DOHH2 (cell line): Measurements from ENCODE around the gene MBD3.

Experiments
- EZH2phosphoT487 ChIP-seq: fragments of 200-600 bp; sonication (generic); IDR thresholded peaks from 2 replicates; pipeline ENCODE4 v1.6.1; 2017; ENCODE audit warnings: borderline replicate concordance, mild to moderate bottlenecking, antibody characterized with exemption, low read length, moderate library complexity, mixed read lengths
- TF ChIP-seq, protein P1 (sequence below): fragments of 200-600 bp; sonication (generic); IDR thresholded peaks from one replicate; pipeline ENCODE4 v1.5.1; 2014; ENCODE audit warnings: antibody characterized with exemption, mild to moderate bottlenecking, low read depth, low read length; ENCODE audit not compliant: poor library complexity, severe bottlenecking

DNA sequence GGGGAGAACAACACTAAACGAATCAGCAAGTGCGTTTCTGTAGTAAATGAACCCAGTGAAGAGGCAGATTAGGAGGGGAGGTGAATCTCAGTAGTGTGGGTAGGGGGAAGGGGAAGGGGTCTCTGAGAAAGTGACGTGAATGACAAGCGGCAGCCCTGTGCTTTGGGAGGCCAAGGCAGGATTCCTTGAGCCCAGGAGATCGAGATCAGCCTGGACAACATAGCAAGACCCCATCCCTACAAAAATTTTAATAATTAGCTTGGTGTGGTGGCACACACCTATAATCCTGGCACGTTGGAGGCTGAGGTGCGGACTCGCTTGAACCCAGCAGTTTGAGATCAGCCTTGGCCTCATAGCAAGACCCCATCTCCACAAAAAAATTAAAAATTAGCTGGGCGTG lies 60.7 kb downstream of the MBD3 start:
- TF ChIP-seq, protein P1, sequence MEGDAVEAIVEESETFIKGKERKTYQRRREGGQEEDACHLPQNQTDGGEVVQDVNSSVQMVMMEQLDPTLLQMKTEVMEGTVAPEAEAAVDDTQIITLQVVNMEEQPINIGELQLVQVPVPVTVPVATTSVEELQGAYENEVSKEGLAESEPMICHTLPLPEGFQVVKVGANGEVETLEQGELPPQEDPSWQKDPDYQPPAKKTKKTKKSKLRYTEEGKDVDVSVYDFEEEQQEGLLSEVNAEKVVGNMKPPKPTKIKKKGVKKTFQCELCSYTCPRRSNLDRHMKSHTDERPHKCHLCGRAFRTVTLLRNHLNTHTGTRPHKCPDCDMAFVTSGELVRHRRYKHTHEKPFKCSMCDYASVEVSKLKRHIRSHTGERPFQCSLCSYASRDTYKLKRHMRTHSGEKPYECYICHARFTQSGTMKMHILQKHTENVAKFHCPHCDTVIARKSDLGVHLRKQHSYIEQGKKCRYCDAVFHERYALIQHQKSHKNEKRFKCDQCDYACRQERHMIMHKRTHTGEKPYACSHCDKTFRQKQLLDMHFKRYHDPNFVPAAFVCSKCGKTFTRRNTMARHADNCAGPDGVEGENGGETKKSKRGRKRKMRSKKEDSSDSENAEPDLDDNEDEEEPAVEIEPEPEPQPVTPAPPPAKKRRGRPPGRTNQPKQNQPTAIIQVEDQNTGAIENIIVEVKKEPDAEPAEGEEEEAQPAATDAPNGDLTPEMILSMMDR, result no peak
- TF ChIP-seq EZH2phosphoT487, result no peak
